Colon (tissue), 2 donors: ENCODE results near the gene MTIF2.
"Not testable (repeated sequence)": the region's sequence is repeated elsewhere in the genome, so short reads cannot be mapped to it uniquely, and the experiment has no call there.

Source experiments
- FAIRE-seq: peaks from 2 replicates; lab custom pipeline; 2012; peaks lifted over from hg19 to GRCh38; lab: Jason Lieb, UNC
- donor health status: control.
- donor health status: control.

MTIF2 gene

DNA sequence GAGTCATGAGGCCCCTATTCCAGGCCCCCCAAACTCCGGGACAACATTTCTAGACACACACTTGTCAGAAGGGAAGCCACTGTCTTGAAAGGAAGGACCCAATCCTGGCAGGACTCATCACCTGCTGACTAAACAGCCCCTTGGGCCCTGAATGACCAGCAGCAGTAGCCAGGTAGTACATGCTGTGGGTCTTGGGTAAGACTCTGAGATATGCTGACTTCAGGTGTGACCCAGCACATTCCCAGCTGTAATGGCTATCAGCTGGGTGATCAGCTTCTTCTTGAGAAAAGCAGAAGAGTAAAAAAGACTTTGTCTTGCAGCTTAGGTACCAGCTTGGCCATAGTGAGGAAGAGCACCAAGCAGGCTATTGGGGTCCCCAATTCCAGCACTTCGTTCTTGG lies 72.5 kb downstream of the MTIF2 start:
- FAIRE-seq = no peak

DNA sequence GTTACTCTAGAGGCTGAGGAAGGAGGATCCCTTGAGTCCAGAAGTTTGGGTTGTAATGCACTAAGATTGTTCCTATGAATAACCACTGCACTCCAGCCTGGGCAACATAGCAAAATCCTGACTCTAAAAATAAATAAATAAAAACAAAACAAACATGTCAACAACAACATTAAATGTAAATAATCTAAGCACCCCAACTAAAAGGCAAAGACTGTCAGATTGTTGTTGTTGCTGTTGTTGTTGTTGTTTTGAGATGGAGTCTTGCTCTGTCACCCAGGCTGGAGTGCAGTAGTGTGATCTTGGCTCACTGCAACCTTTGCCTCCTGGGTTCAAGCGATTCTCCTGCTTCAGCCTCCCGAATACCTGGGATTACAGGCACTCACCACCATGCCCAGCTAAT lies 77.1 kb downstream of the MTIF2 start:
- FAIRE-seq = not testable (repeated sequence)

DNA sequence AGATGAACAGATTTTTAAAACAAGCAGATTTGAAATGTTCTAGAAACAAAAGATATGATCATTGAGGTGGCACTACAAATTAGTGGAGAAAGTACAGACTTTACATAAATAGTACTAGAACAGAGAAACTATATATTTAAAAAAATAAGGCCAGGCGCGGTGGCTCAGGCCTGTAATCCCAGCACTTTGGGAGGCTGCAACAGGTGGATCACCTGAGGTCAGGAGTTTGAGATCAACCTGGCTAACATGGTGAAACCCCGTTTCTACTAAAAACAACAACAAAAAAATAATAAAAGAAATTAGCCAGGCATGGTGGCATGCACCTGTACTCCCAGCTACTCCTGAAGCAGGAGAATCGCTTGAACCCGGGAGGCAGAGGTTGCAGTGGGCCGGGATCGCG lies 82.2 kb downstream of the MTIF2 start:
- FAIRE-seq = not testable (repeated sequence)
